Chondrocyte (in vitro differentiated cells): ENCODE results near the gene YAP1. TPM values are rescaled to one million over a fixed set of nuclear protein-coding genes. Genes with fewer than 3 reads are reported as not detected.

Experiments used
- DNase-seq: peaks from one replicate; pipeline ENCODE4 v3.0.0; 2021; ENCODE audit warnings: mixed read lengths, low spot score
- H3K27ac Mint-ChIP-seq: one replicate; pipeline ENCODE4 v1.8.0; 2021; ENCODE audit warnings: mild to moderate bottlenecking, moderate library complexity, mixed read lengths; ENCODE audit not compliant: unreplicated experiment
- H3K27me3 Mint-ChIP-seq: 2 replicates; pipeline ENCODE4 v1.8.0; 2021; ENCODE audit warnings: low read depth, mixed read lengths
- H3K36me3 Mint-ChIP-seq: 2 replicates; pipeline ENCODE4 v1.8.0; 2021; ENCODE audit warnings: low read depth, mixed read lengths
- H3K4me1 Mint-ChIP-seq: 2 replicates; pipeline ENCODE4 v1.8.0; 2021; ENCODE audit warnings: low read depth, mild to moderate bottlenecking, mixed read lengths
- H3K4me3 Mint-ChIP-seq: one replicate; pipeline ENCODE4 v1.8.0; 2021; ENCODE audit warnings: mild to moderate bottlenecking, moderate library complexity, mixed read lengths; ENCODE audit not compliant: unreplicated experiment
- H3K9me3 Mint-ChIP-seq: 2 replicates; pipeline ENCODE4 v1.8.0; 2021; ENCODE audit warnings: low read depth, mixed read lengths
- total RNA-seq: library from RNA; stranded (reverse); gene quantifications from 3 replicates; pipeline ENCODE4 v1.2.1, GENCODE V29; 2021
- TF ChIP-seq, protein P1 (sequence below): fragments of 200-600 bp; sonication (generic); IDR thresholded peaks from 2 replicates; pipeline ENCODE4 v1.5.0; 2021; ENCODE audit warnings: antibody characterized with exemption, mild to moderate bottlenecking, moderate library complexity

The YAP1 gene
- total RNA-seq, 1 donor from 2014 or later = 114 TPM

DNA sequence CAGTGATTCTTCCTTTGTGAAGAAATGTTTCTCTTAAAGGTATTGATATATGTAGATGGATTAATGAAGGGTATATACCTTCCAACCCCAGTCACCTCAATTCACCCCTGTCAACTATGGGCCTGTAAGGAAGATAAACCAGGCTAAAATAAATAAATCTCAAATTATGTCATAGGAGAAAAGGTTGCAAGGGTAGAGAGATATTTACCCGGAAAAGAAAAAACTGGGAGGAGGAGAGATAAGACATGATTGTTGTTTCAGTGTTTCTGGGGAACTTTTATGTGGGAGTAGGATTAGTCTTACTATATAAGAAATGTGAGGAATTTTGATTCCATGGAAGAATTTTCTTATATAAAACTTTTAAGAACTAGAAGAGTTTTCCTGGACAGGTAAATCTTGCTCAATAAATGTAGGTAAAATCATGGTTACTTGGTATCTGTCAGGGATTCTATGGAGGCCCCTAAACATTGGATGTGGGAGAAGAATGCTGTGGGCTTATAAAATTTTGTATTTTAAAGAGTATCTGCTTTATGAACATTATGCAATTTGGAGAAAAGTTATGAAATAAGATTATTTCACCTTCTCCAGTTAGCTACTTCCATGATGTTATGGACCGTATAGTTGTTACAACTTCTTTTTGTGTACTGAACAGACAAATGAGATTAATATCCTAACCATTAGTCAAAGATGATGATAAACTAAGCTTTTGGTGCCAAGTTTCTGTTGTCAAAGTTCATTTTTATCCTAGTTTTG is 6.4 kb downstream of the YAP1 start:
- Mint-ChIP-seq H3K36me3 (peaks cover 2% of the 10 kb centered on the region), H3K27ac (peak overlapping the region; percentile 64), H3K27me3 (no peaks in the 10 kb centered on the region), H3K4me1 (peaks cover 85% of the 10 kb centered on the region), H3K4me3 (no peak overlapping the region), H3K9me3 (no peaks in the 10 kb centered on the region)
- DNase-seq = no peak
- TF ChIP-seq, protein P1, sequence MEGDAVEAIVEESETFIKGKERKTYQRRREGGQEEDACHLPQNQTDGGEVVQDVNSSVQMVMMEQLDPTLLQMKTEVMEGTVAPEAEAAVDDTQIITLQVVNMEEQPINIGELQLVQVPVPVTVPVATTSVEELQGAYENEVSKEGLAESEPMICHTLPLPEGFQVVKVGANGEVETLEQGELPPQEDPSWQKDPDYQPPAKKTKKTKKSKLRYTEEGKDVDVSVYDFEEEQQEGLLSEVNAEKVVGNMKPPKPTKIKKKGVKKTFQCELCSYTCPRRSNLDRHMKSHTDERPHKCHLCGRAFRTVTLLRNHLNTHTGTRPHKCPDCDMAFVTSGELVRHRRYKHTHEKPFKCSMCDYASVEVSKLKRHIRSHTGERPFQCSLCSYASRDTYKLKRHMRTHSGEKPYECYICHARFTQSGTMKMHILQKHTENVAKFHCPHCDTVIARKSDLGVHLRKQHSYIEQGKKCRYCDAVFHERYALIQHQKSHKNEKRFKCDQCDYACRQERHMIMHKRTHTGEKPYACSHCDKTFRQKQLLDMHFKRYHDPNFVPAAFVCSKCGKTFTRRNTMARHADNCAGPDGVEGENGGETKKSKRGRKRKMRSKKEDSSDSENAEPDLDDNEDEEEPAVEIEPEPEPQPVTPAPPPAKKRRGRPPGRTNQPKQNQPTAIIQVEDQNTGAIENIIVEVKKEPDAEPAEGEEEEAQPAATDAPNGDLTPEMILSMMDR = no peak

DNA sequence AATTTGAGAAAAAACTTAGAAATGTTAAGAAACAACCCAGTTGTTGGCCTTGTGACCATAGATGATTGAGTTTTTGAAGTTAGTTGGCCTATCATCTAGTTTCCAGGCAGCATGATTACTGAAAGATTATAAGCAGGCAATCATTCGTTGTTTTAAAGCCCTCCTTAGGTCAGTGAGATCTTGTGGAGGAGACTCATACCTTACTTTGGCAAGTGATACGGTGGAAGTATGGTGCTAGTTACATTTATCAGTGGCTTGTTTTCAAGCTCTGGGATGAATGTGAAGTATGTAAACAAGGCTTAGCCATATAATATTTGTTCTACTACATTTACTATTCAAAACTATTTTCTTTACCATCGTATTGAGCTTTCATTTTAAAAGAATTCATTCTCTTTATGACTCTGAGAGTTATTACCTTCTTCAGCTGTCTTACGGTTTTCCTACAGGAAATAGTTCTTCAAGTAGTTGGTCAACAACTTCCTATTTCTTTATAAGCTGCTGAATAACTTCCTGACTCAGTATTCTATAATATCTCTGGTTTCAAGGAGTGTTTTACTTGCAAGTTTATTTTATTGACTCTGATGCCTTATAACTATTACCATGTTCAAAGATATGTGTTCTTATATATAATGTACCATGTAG is 7.3 kb downstream of the YAP1 start:
- no peak for DNase-seq
- no peak overlapping the region for H3K4me3 Mint-ChIP-seq
- H3K27ac Mint-ChIP-seq = peak overlapping the region; percentile 64
- TF ChIP-seq, protein P1 = no peak
- no peaks in the 10 kb centered on the region for H3K9me3 Mint-ChIP-seq
- H3K4me1 Mint-ChIP-seq = peaks cover 83% of the 10 kb centered on the region
- H3K27me3 Mint-ChIP-seq = no peaks in the 10 kb centered on the region
- peaks cover 2% of the 10 kb centered on the region for H3K36me3 Mint-ChIP-seq

DNA sequence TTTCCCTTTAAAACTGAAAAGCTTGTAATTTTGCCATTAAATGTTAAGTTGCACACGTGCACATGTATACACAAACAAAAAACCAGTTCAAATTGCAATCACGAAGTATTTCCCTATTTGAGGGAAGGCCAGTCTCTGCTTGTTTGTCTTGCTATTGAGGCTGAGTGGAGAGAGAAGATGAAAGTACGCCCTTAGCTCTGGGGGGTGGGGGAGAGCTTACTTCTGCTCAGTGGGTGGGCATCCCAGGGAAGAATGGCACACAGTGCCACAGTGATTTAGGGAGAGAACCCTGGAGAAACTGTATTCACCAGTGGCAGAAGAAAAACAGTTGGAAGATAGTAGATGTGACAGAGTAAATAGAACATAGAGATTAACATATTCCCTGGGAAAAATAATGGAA is 8.7 kb downstream of the YAP1 start:
- Mint-ChIP-seq H3K36me3 (peaks cover 7% of the 10 kb centered on the region), H3K27me3 (no peaks in the 10 kb centered on the region), H3K4me1 (peaks cover 79% of the 10 kb centered on the region), H3K4me3 (no peak overlapping the region), H3K27ac (peak overlapping the region; percentile 91), H3K9me3 (peaks cover 4% of the 10 kb centered on the region)
- TF ChIP-seq, protein P1 = no peak
- DNase-seq = no peak

DNA sequence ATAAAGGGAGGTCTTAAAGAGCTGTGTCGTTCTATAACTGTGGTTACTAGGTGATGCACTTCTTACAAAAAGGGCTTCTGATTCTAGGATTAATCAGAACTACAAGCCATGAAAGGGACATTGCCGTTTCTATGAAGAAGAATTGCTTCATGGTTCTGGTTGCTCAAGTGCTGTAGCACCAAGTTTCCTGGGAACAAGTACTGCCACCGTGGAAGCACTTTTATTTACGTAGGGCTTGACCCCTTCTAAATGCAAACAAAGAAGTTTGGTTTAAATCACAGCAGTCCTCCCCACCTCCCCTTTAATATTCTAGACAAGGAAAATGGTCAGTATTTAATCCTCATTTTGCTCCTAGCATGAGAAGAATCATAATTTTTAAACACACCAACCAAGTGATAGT is 9.8 kb downstream of the YAP1 start:
- Mint-ChIP-seq H3K36me3 (peaks cover 11% of the 10 kb centered on the region), H3K27me3 (no peaks in the 10 kb centered on the region), H3K4me3 (no peak overlapping the region), H3K9me3 (peaks cover 4% of the 10 kb centered on the region), H3K4me1 (peaks cover 73% of the 10 kb centered on the region), H3K27ac (peak overlapping the region; percentile 88)
- TF ChIP-seq, protein P1 = no peak
- no peak for DNase-seq

DNA sequence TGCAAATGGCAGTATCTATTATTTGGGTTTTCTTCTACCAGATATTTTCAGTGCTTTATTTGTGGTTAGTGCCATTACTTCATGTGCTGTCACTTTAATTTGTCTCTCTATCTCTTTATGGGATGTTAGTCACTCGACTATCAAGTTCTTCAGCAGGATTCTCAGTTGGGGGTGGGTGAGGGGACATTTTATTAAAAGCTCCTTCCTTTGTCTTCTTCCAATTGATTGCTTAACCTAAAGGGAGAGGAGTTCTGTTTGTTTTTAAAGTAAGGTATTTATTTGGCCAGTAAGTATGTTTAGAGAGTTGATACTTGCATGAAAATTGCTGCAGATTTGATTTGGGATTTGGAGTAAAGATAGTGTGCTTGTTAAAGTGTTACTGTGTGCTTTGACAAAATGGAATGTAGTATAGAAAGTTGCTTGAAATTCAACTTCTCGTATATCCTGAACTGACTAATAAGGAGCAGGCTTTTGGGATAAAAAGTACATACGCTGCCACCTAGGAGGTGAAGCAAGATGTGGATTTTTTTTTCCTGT is 10.3 kb downstream of the YAP1 start:
- Mint-ChIP-seq H3K27ac (peak overlapping the region; percentile 88), H3K9me3 (peaks cover 4% of the 10 kb centered on the region), H3K27me3 (no peaks in the 10 kb centered on the region), H3K4me1 (peaks cover 68% of the 10 kb centered on the region), H3K36me3 (peaks cover 11% of the 10 kb centered on the region), H3K4me3 (no peak overlapping the region)
- no peak for DNase-seq
- TF ChIP-seq, protein P1 = peak; percentile 32
